GM06990 (cell line): ENCODE measurements around the gene MMP28.

ENCODE experiments used
- DNase-seq: peaks from one replicate; pipeline ENCODE4 v3.0.0-alpha.2; 2011; ENCODE audit not compliant: insufficient read length; ENCODE audit errors: extremely low read depth
- H3K27me3 ChIP-seq: replicated peaks from 2 replicates; pipeline ENCODE4 v1.6.0; 2011; ENCODE audit warnings: low read length; ENCODE audit not compliant: control insufficient read depth, insufficient read depth
- H3K36me3 ChIP-seq: 2 replicates; pipeline ENCODE4 v1.5.1; 2011; ENCODE audit warnings: low read length; ENCODE audit not compliant: control insufficient read depth, insufficient read depth
- H3K4me3 ChIP-seq: replicated peaks from 2 replicates; pipeline ENCODE4 v1.5.1; 2011; ENCODE audit warnings: low read depth, mild to moderate bottlenecking, control low read depth, low read length
- CTCF ChIP-seq: IDR thresholded peaks from 2 replicates; pipeline ENCODE4 v1.5.1; 2011; ENCODE audit warnings: low read length, control low read depth, mild to moderate bottlenecking, inconsistent platforms; ENCODE audit not compliant: insufficient read depth, poor library complexity, severe bottlenecking

MMP28 gene

GRCh38 chr17:35769895-35770486, 25.4 kb downstream of the MMP28 start:
- DNase-seq, result no peak
- Histone ChIP-seq H3K27me3 (peaks cover 2% of the 10 kb centered on the region; the same call in 1 of the 2 replicates), H3K4me3 (no peak overlapping the region), H3K36me3 (no peaks in the 10 kb centered on the region)
- peak; percentile 27 for TF ChIP-seq CTCF

GRCh38 chr17:35768797-35769196, 26.6 kb downstream of the MMP28 start:
- H3K36me3 ChIP-seq, result no peaks in the 10 kb centered on the region
- no peak overlapping the region for H3K4me3 ChIP-seq
- H3K27me3 ChIP-seq, result no peaks in the 10 kb centered on the region; the same call in 1 of the 2 replicates
- no peak for DNase-seq
- no peak for TF ChIP-seq CTCF

GRCh38 chr17:35766903-35767510, 28.4 kb downstream of the MMP28 start:
- DNase-seq, result no peak
- Histone ChIP-seq H3K4me3 (no peak overlapping the region), H3K36me3 (no peaks in the 10 kb centered on the region), H3K27me3 (no peaks in the 10 kb centered on the region; the same call in 1 of the 2 replicates)
- peak; percentile 43 for TF ChIP-seq CTCF

- TF ChIP-seq CTCF, result no peak
- H3K36me3 ChIP-seq, result no peaks in the 10 kb centered on the region
- no peak overlapping the region for H3K4me3 ChIP-seq
- no peaks in the 10 kb centered on the region; the same call in 1 of the 2 replicates for H3K27me3 ChIP-seq
- no peak for DNase-seq
Measured at GRCh38 chr17:35766489-35766877, 29.0 kb downstream of the MMP28 start.

GRCh38 chr17:35765756-35766488, 29.5 kb downstream of the MMP28 start:
- H3K36me3 ChIP-seq, result no peaks in the 10 kb centered on the region
- H3K27me3 ChIP-seq, result no peaks in the 10 kb centered on the region; the same call in 1 of the 2 replicates
- no peak overlapping the region for H3K4me3 ChIP-seq
- no peak for TF ChIP-seq CTCF
- no peak for DNase-seq
